ENCODE results near the gene HAUS5.
A peak's percentile ranks its signal among the peaks of the same experiment; 100 is the strongest.

HAUS5 gene

GRCh38 chr19:35609851-35610353 lies 2.6 kb upstream of the HAUS5 start:
- DNase-seq = no peak

GRCh38 chr19:35612224-35612558 lies 344 bp upstream of the HAUS5 start:
- no peak for DNase-seq

- DNase-seq = no peak
These were observed 1.0 kb downstream of the HAUS5 start for GRCh38 chr19:35613574-35613973.

- DNase-seq = no peak
These were observed 2.5 kb downstream of the HAUS5 start for GRCh38 chr19:35615036-35615435.

- no peak for DNase-seq
These were observed 6.3 kb downstream of the HAUS5 start for GRCh38 chr19:35618857-35619256.

GRCh38 chr19:35619290-35619923 lies 6.9 kb downstream of the HAUS5 start:
- no peak for DNase-seq

- DNase-seq = no peak
These were observed 7.5 kb downstream of the HAUS5 start for GRCh38 chr19:35620001-35620400.

GRCh38 chr19:35621708-35622107 lies 9.2 kb downstream of the HAUS5 start:
- no peak for DNase-seq

GRCh38 chr19:35622750-35623149 lies 10.2 kb downstream of the HAUS5 start:
- no peak for DNase-seq

- no peak for DNase-seq
These were observed 10.9 kb downstream of the HAUS5 start for GRCh38 chr19:35623327-35624010.

- DNase-seq = no peak
These were observed 15.7 kb downstream of the HAUS5 start for GRCh38 chr19:35628264-35628564.

GRCh38 chr19:35628565-35629331 lies 16.2 kb downstream of the HAUS5 start, which contains the start of gene RBM42:
TSS of gene RBM42 (plus strand) at chr19:35629036. CDS start at chr19:35629154, 118 bp downstream.
- peak; percentile 45 for DNase-seq

GRCh38 chr19:35629332-35629633 lies 16.7 kb downstream of the HAUS5 start:
- no peak for DNase-seq

GRCh38 chr19:35633727-35634440 lies 21.3 kb downstream of the HAUS5 start:
- no peak for DNase-seq

GRCh38 chr19:35636651-35637050 lies 24.1 kb downstream of the HAUS5 start:
- DNase-seq = no peak

- no peak for DNase-seq
These were observed 24.6 kb downstream of the HAUS5 start for GRCh38 chr19:35637165-35637564.

- DNase-seq = no peak
These were observed 26.7 kb downstream of the HAUS5 start for GRCh38 chr19:35639321-35639639.

GRCh38 chr19:35639863-35640262 lies 27.3 kb downstream of the HAUS5 start:
- DNase-seq = no peak

GRCh38 chr19:35641515-35642151 lies 29.1 kb downstream of the HAUS5 start, which contains the start of gene ETV2:
TSS of gene ETV2 (plus strand) at chr19:35641745. CDS start at chr19:35642461, 716 bp downstream.
- no peak for DNase-seq

GRCh38 chr19:35642312-35642711 lies 29.8 kb downstream of the HAUS5 start:
- no peak for DNase-seq

GRCh38 chr19:35642798-35643254 lies 30.3 kb downstream of the HAUS5 start:
- no peak for DNase-seq

- DNase-seq = no peak
These were observed 31.0 kb downstream of the HAUS5 start for GRCh38 chr19:35643255-35644205.

Measured in cortex of kidney (tissue), 1 donor.